Measurements from ENCODE around the gene FBXO39. TPM values are rescaled to one million over a fixed set of nuclear protein-coding genes. Genes with fewer than 3 reads are reported as not detected.
"Not testable (repeated sequence)": the region's sequence is repeated elsewhere in the genome, so short reads cannot be mapped to it uniquely, and the experiment has no call there.

The FBXO39 gene
- total RNA-seq, 1 experiment from 2014 or later: not detected

DNA sequence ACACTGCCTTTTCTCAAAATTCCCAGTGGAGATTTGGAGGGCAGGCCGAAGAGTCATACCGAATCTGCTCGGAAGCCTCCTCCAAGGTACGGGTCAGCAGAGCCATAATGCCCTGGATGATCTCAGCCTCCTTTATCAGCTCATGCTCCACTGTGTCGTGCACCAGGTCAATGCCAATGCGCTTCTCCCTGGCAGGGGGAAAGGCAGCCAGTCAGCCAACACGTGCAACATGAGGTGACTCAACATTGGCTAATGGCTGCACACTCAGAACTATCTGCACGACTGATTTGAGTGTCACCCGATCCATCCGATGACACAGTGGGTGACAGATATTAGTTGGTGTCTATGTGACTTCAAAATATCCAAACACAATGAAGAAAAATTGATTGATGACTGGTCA is 39.8 kb downstream of the FBXO39 start:
- Histone ChIP-seq H3K4me3 (ENCODE audit: low read depth, low read length, poor library complexity, severe bottlenecking) (no peak overlapping the region), H3K27me3 (replicated peaks; ENCODE audit: insufficient read depth, low read depth, low read length, poor library complexity) (peaks cover 27% of the 10 kb centered on the region), H3K9me3 (ENCODE audit: low read depth, low read length, poor library complexity, severe bottlenecking) (peaks cover 4% of the 10 kb centered on the region), H3K4me1 (ENCODE audit: insufficient read depth, low read length, poor library complexity, severe bottlenecking) (no peaks in the 10 kb centered on the region), H3K36me3 (ENCODE audit: insufficient read depth, low read length, poor library complexity, severe bottlenecking) (no peaks in the 10 kb centered on the region), H3K27ac (ENCODE audit: low read depth, low read length, poor library complexity, severe bottlenecking) (no peak overlapping the region)
- TF ChIP-seq, protein P1, sequence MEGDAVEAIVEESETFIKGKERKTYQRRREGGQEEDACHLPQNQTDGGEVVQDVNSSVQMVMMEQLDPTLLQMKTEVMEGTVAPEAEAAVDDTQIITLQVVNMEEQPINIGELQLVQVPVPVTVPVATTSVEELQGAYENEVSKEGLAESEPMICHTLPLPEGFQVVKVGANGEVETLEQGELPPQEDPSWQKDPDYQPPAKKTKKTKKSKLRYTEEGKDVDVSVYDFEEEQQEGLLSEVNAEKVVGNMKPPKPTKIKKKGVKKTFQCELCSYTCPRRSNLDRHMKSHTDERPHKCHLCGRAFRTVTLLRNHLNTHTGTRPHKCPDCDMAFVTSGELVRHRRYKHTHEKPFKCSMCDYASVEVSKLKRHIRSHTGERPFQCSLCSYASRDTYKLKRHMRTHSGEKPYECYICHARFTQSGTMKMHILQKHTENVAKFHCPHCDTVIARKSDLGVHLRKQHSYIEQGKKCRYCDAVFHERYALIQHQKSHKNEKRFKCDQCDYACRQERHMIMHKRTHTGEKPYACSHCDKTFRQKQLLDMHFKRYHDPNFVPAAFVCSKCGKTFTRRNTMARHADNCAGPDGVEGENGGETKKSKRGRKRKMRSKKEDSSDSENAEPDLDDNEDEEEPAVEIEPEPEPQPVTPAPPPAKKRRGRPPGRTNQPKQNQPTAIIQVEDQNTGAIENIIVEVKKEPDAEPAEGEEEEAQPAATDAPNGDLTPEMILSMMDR (conservative IDR thresholded peaks at IDR 0.05; ENCODE audit: low read depth, low read length): no peak
- TF ChIP-seq EZH2 (IDR thresholded peaks at IDR 0.05; ENCODE audit: borderline replicate concordance, low read depth, low read length, poor library complexity, severe bottlenecking): no peak
- ChIA-PET POLR2A (ENCODE audit: low non-redundant PET) (no interaction called here), CTCF (no interaction called here)
- DNase-seq (ENCODE audit: low spot score): no peak
- intact Hi-C loops (cut with micrococcal nuclease; ENCODE audit: unreplicated experiment): no loop called here
- BruUV-seq (replicated peaks): no TSS peak

DNA sequence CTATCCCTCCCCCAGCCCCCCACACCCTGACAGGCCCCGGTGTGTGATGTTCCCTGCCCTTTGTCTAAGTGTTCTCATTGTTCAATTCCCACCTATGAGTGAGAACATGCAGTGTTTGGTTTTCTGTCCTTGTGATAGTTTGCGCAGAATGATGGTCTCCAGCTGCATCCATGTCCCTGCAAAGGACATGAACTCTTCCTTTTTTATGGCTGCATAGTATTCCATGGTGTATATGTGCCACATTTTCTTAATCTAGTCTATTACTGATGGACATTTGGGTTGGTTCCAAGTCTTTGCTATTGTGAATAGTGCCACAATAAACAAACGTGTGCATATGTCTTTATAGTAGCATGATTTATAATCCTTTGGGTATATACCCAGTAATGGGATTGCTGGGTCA is 40.4 kb downstream of the FBXO39 start:
- POLR2A ChIA-PET (ENCODE audit: low non-redundant PET); H3K36me3 ChIP-seq (ENCODE audit: insufficient read depth, low read length, poor library complexity, severe bottlenecking); H3K4me1 ChIP-seq (ENCODE audit: insufficient read depth, low read length, poor library complexity, severe bottlenecking); H3K9me3 ChIP-seq (ENCODE audit: low read depth, low read length, poor library complexity, severe bottlenecking); H3K4me3 ChIP-seq (ENCODE audit: low read depth, low read length, poor library complexity, severe bottlenecking); H3K27ac ChIP-seq (ENCODE audit: low read depth, low read length, poor library complexity, severe bottlenecking); BruUV-seq (replicated peaks); DNase-seq (ENCODE audit: low spot score); intact Hi-C loops (cut with micrococcal nuclease; ENCODE audit: unreplicated experiment); CTCF ChIA-PET: not testable (repeated sequence)
- peaks cover 30% of the 10 kb centered on the region for H3K27me3 ChIP-seq (replicated peaks; ENCODE audit: insufficient read depth, low read depth, low read length, poor library complexity)

DNA sequence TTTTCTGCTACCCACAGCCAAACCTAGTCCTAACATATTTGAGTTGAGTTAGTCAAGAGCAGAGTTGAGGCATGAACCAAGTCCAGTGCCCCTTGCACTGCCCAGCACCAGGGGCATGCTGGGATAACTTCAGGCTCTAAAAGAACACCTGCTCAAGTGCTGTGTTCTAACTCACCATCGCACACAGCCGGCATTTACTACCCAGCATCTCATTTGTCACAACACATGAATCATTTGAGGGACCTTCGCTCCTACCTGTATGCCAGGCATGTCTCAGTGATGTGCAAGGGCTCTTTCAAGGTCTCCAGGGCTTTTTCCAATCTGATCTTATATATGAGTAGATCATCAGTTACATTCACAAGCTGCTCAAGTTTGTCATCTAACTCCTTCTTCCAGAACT is 42.9 kb downstream of the FBXO39 start:
- ChIA-PET CTCF (no interaction called here), POLR2A (ENCODE audit: low non-redundant PET) (no interaction called here)
- BruUV-seq (replicated peaks): no TSS peak
- Histone ChIP-seq H3K4me1 (ENCODE audit: insufficient read depth, low read length, poor library complexity, severe bottlenecking) (no peaks in the 10 kb centered on the region), H3K27me3 (replicated peaks; ENCODE audit: insufficient read depth, low read depth, low read length, poor library complexity) (peaks cover 44% of the 10 kb centered on the region), H3K9me3 (ENCODE audit: low read depth, low read length, poor library complexity, severe bottlenecking) (peaks cover 4% of the 10 kb centered on the region), H3K36me3 (ENCODE audit: insufficient read depth, low read length, poor library complexity, severe bottlenecking) (no peaks in the 10 kb centered on the region), H3K4me3 (ENCODE audit: low read depth, low read length, poor library complexity, severe bottlenecking) (no peak overlapping the region), H3K27ac (ENCODE audit: low read depth, low read length, poor library complexity, severe bottlenecking) (no peak overlapping the region)
- no peak for DNase-seq (ENCODE audit: low spot score)
- TF ChIP-seq, protein P1 (conservative IDR thresholded peaks at IDR 0.05; ENCODE audit: low read depth, low read length): no peak
- no peak for TF ChIP-seq EZH2 (IDR thresholded peaks at IDR 0.05; ENCODE audit: borderline replicate concordance, low read depth, low read length, poor library complexity, severe bottlenecking)
- intact Hi-C loops (cut with micrococcal nuclease; ENCODE audit: unreplicated experiment): no loop called here

DNA sequence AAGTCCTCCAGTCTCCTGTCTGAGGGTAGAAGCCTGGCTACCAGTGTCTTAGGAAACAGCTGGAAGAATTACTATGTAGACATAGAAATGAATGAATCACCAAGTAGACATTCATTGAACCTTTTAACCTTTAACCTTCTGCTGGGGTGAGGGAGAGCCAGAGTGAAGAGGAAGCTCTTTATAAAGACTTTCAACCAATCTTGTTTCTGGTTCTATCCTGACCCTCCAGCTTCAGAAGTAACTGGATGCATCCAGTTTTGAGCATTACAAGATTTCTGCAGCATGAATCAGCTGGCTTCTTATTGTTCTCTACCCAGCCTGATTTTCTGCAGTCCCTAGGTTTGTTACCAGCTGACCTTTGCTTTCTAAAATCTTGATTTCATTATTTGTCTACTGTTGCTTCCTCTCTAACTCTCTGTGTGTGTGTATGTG is 47.0 kb downstream of the FBXO39 start:
- Histone ChIP-seq H3K27ac (ENCODE audit: low read depth, low read length, poor library complexity, severe bottlenecking) (no peak overlapping the region), H3K9me3 (ENCODE audit: low read depth, low read length, poor library complexity, severe bottlenecking) (peaks cover 4% of the 10 kb centered on the region), H3K36me3 (ENCODE audit: insufficient read depth, low read length, poor library complexity, severe bottlenecking) (no peaks in the 10 kb centered on the region), H3K4me1 (ENCODE audit: insufficient read depth, low read length, poor library complexity, severe bottlenecking) (no peaks in the 10 kb centered on the region), H3K27me3 (replicated peaks; ENCODE audit: insufficient read depth, low read depth, low read length, poor library complexity) (peaks cover 70% of the 10 kb centered on the region), H3K4me3 (ENCODE audit: low read depth, low read length, poor library complexity, severe bottlenecking) (no peak overlapping the region)
- POLR2A ChIA-PET (ENCODE audit: low non-redundant PET): no interaction called here
- BruUV-seq (replicated peaks): no TSS peak
- CTCF ChIA-PET: interaction anchor here (0.6 kb wide), 1 partner anchor 121 kb away, joined by 6 read pairs; no protein-coding TSS in a partner anchor
- DNase-seq (ENCODE audit: low spot score): no peak
- intact Hi-C loops (cut with micrococcal nuclease; ENCODE audit: unreplicated experiment): no loop called here
- TF ChIP-seq, protein P1 (conservative IDR thresholded peaks at IDR 0.05; ENCODE audit: low read depth, low read length): no peak
- TF ChIP-seq EZH2 (IDR thresholded peaks at IDR 0.05; ENCODE audit: borderline replicate concordance, low read depth, low read length, poor library complexity, severe bottlenecking): no peak
